ENCODE data around the gene ARHGEF12. TPM values are rescaled to one million over a fixed set of nuclear protein-coding genes. Genes with fewer than 3 reads are reported as not detected.

The ARHGEF12 gene
- total RNA-seq, 1 donor: 134 TPM

GRCh38 chr11:120489799-120490198 lies 153.6 kb downstream of the ARHGEF12 start:
- H3K4me3 ChIP-seq (ENCODE audit: insufficient read depth, low read length): no peak overlapping the region
- H3K4me2 ChIP-seq (ENCODE audit: insufficient read depth, low read length): no peak overlapping the region
- H3K27me3 ChIP-seq (ENCODE audit: insufficient read depth, low read length): no peaks in the 10 kb centered on the region
- DNase-seq (ENCODE audit: insufficient read length, low spot score, missing footprints): no peak
- H3K79me2 ChIP-seq (ENCODE audit: insufficient read depth, low read length): no peaks in the 10 kb centered on the region
- H3K9me3 ChIP-seq (ENCODE audit: low read depth, low read length): no peaks in the 10 kb centered on the region
- peaks cover 25% of the 10 kb centered on the region for H3K36me3 ChIP-seq (ENCODE audit: insufficient read depth, low read length)
- H4K20me1 ChIP-seq (ENCODE audit: insufficient read depth, low read length): no peaks in the 10 kb centered on the region
- no peaks in the 10 kb centered on the region for H3K4me1 ChIP-seq (ENCODE audit: insufficient read depth, low read length)
- no peak overlapping the region for H2AFZ ChIP-seq (ENCODE audit: low read length)
- H3K27ac ChIP-seq (ENCODE audit: low read depth, low read length): no peak overlapping the region
- TF ChIP-seq CTCF (IDR thresholded peaks at IDR 0.05; ENCODE audit: extremely low read depth, low read depth, low read length): no peak

- Histone ChIP-seq H3K27ac (ENCODE audit: low read depth, low read length) (no peak overlapping the region), H3K27me3 (ENCODE audit: insufficient read depth, low read length) (no peaks in the 10 kb centered on the region), H3K79me2 (ENCODE audit: insufficient read depth, low read length) (no peaks in the 10 kb centered on the region), H3K4me2 (ENCODE audit: insufficient read depth, low read length) (no peak overlapping the region), H3K4me3 (ENCODE audit: insufficient read depth, low read length) (no peak overlapping the region), H2AFZ (ENCODE audit: low read length) (no peak overlapping the region), H3K9me3 (ENCODE audit: low read depth, low read length) (no peaks in the 10 kb centered on the region), H3K36me3 (ENCODE audit: insufficient read depth, low read length) (peaks cover 17% of the 10 kb centered on the region), H4K20me1 (ENCODE audit: insufficient read depth, low read length) (no peaks in the 10 kb centered on the region), H3K4me1 (ENCODE audit: insufficient read depth, low read length) (no peaks in the 10 kb centered on the region)
- TF ChIP-seq CTCF (IDR thresholded peaks at IDR 0.05; ENCODE audit: extremely low read depth, low read depth, low read length): no peak
- DNase-seq (ENCODE audit: insufficient read length, low spot score, missing footprints): no peak
These were observed 156.3 kb downstream of the ARHGEF12 start for GRCh38 chr11:120492486-120492885.

GRCh38 chr11:120494595-120494994 lies 158.4 kb downstream of the ARHGEF12 start:
- H3K9me3 ChIP-seq (ENCODE audit: low read depth, low read length): no peaks in the 10 kb centered on the region
- H2AFZ ChIP-seq (ENCODE audit: low read length): no peak overlapping the region
- no peak overlapping the region for H3K4me3 ChIP-seq (ENCODE audit: insufficient read depth, low read length)
- H3K4me2 ChIP-seq (ENCODE audit: insufficient read depth, low read length): no peak overlapping the region
- TF ChIP-seq CTCF (IDR thresholded peaks at IDR 0.05; ENCODE audit: extremely low read depth, low read depth, low read length): no peak
- no peaks in the 10 kb centered on the region for H3K79me2 ChIP-seq (ENCODE audit: insufficient read depth, low read length)
- H4K20me1 ChIP-seq (ENCODE audit: insufficient read depth, low read length): no peaks in the 10 kb centered on the region
- DNase-seq (ENCODE audit: insufficient read length, low spot score, missing footprints): no peak
- no peak overlapping the region for H3K27ac ChIP-seq (ENCODE audit: low read depth, low read length)
- peaks cover 10% of the 10 kb centered on the region for H3K36me3 ChIP-seq (ENCODE audit: insufficient read depth, low read length)
- no peaks in the 10 kb centered on the region for H3K27me3 ChIP-seq (ENCODE audit: insufficient read depth, low read length)
- H3K4me1 ChIP-seq (ENCODE audit: insufficient read depth, low read length): no peaks in the 10 kb centered on the region

- no peak for TF ChIP-seq CTCF (IDR thresholded peaks at IDR 0.05; ENCODE audit: extremely low read depth, low read depth, low read length)
- Histone ChIP-seq H3K4me1 (ENCODE audit: insufficient read depth, low read length) (peaks cover 5% of the 10 kb centered on the region), H3K36me3 (ENCODE audit: insufficient read depth, low read length) (no peaks in the 10 kb centered on the region), H4K20me1 (ENCODE audit: insufficient read depth, low read length) (no peaks in the 10 kb centered on the region), H3K4me3 (ENCODE audit: insufficient read depth, low read length) (no peak overlapping the region), H3K4me2 (ENCODE audit: insufficient read depth, low read length) (no peak overlapping the region), H2AFZ (ENCODE audit: low read length) (no peak overlapping the region), H3K79me2 (ENCODE audit: insufficient read depth, low read length) (no peaks in the 10 kb centered on the region), H3K27me3 (ENCODE audit: insufficient read depth, low read length) (no peaks in the 10 kb centered on the region), H3K9me3 (ENCODE audit: low read depth, low read length) (no peaks in the 10 kb centered on the region), H3K27ac (ENCODE audit: low read depth, low read length) (no peak overlapping the region)
- DNase-seq (ENCODE audit: insufficient read length, low spot score, missing footprints): no peak
These were observed 162.9 kb downstream of the ARHGEF12 start for GRCh38 chr11:120499088-120499487.
